Panc1 (cell line): Measurements from ENCODE around the gene UNKL.

Experiments
- SIN3A ChIP-seq: IDR thresholded peaks from 2 replicates; pipeline ENCODE4 v1.6.1; 2012; ENCODE audit warnings: low read depth, mild to moderate bottlenecking, low read length, moderate library complexity, borderline replicate concordance; ENCODE audit not compliant: insufficient read depth
- TCF7L2 ChIP-seq: IDR thresholded peaks from 2 replicates; pipeline ENCODE4 v1.6.1; 2011; ENCODE audit warnings: mild to moderate bottlenecking, low read depth, low read length, inconsistent platforms
- TF ChIP-seq, protein P1 (sequence below): fragments of 450-650 bp; IDR thresholded peaks from 2 replicates; pipeline ENCODE4 v1.5.1; 2017; ENCODE audit warnings: mild to moderate bottlenecking
- TF ChIP-seq, protein P2 (sequence below), 2 experiments: IDR thresholded peaks; 2 replicates each; pipeline ENCODE4 v1.6.1; 2011 to 2012; ENCODE audit warnings: low read depth in 2 of 2, control low read depth in 1 of 2, low read length in 1 of 2, mild to moderate bottlenecking in 1 of 2, moderate library complexity in 1 of 2; ENCODE audit not compliant: insufficient read depth in 1 of 2

DNA sequence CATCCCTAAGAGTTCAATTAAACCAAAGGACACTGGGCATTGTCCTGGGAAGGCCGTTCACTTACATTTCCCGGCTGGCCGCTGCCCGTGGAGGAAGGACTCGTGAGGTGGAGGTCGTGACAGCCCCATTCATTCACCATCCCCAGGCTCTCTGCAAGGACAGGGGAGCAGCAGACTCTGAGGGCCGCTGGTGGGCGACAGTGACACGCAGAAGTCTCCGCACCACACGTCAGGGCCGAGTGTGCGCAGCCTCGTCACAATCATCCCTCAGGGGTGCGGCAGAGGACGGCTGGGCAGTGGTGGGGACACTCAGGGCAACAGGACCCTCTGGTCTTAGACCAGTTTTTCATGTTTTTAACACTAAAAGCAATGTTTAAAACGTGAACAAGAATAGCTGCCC lies 21.7 kb downstream of the UNKL start:
- TF ChIP-seq, protein P1, sequence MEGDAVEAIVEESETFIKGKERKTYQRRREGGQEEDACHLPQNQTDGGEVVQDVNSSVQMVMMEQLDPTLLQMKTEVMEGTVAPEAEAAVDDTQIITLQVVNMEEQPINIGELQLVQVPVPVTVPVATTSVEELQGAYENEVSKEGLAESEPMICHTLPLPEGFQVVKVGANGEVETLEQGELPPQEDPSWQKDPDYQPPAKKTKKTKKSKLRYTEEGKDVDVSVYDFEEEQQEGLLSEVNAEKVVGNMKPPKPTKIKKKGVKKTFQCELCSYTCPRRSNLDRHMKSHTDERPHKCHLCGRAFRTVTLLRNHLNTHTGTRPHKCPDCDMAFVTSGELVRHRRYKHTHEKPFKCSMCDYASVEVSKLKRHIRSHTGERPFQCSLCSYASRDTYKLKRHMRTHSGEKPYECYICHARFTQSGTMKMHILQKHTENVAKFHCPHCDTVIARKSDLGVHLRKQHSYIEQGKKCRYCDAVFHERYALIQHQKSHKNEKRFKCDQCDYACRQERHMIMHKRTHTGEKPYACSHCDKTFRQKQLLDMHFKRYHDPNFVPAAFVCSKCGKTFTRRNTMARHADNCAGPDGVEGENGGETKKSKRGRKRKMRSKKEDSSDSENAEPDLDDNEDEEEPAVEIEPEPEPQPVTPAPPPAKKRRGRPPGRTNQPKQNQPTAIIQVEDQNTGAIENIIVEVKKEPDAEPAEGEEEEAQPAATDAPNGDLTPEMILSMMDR = no peak
- TF ChIP-seq SIN3A (no peak), TCF7L2 (no peak)
- TF ChIP-seq, protein P2, sequence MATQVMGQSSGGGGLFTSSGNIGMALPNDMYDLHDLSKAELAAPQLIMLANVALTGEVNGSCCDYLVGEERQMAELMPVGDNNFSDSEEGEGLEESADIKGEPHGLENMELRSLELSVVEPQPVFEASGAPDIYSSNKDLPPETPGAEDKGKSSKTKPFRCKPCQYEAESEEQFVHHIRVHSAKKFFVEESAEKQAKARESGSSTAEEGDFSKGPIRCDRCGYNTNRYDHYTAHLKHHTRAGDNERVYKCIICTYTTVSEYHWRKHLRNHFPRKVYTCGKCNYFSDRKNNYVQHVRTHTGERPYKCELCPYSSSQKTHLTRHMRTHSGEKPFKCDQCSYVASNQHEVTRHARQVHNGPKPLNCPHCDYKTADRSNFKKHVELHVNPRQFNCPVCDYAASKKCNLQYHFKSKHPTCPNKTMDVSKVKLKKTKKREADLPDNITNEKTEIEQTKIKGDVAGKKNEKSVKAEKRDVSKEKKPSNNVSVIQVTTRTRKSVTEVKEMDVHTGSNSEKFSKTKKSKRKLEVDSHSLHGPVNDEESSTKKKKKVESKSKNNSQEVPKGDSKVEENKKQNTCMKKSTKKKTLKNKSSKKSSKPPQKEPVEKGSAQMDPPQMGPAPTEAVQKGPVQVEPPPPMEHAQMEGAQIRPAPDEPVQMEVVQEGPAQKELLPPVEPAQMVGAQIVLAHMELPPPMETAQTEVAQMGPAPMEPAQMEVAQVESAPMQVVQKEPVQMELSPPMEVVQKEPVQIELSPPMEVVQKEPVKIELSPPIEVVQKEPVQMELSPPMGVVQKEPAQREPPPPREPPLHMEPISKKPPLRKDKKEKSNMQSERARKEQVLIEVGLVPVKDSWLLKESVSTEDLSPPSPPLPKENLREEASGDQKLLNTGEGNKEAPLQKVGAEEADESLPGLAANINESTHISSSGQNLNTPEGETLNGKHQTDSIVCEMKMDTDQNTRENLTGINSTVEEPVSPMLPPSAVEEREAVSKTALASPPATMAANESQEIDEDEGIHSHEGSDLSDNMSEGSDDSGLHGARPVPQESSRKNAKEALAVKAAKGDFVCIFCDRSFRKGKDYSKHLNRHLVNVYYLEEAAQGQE (IDR thresholded peaks at IDR 0.05; ENCODE audit: insufficient read depth in 1 of 2, low read depth in 2 of 2, low read length in 1 of 2) = no peak
